ENCODE data around the gene SLC28A1. TPM values are rescaled to one million over a fixed set of nuclear protein-coding genes. Genes with fewer than 3 reads are reported as not detected.
"Not testable (repeated sequence)": the region's sequence is repeated elsewhere in the genome, so short reads cannot be mapped to it uniquely, and the experiment has no call there.

The SLC28A1 gene
- total RNA-seq, 1 experiment from 2014 or later = not detected

GRCh38 chr15:84922530-84922929 lies 38.1 kb downstream of the SLC28A1 start:
- Histone ChIP-seq H3K27ac (ENCODE audit: low read length) (no peak overlapping the region), H3K4me2 (ENCODE audit: low read depth, low read length, poor library complexity, severe bottlenecking) (no peak overlapping the region), H3K79me2 (ENCODE audit: low read length) (no peaks in the 10 kb centered on the region), H3K36me3 (ENCODE audit: insufficient read depth, low read length) (no peaks in the 10 kb centered on the region), H4K20me1 (ENCODE audit: insufficient read depth, low read depth, low read length) (no peaks in the 10 kb centered on the region), H3K9me2 (replicated peaks; ENCODE audit: insufficient read depth, low read length) (no peaks in the 10 kb centered on the region), H3K9ac (ENCODE audit: low read length) (no peak overlapping the region), H3K4me1 (ENCODE audit: low read length) (no peaks in the 10 kb centered on the region), H3K9me3 (ENCODE audit: low read length) (no peaks in the 10 kb centered on the region), H3K4me3 (ENCODE audit: low read length) (no peak overlapping the region), H2AFZ (ENCODE audit: low read length) (no peak overlapping the region), H3K27me3 (ENCODE audit: low read length) (no peaks in the 10 kb centered on the region)
- DNase-seq = no peak

DNA sequence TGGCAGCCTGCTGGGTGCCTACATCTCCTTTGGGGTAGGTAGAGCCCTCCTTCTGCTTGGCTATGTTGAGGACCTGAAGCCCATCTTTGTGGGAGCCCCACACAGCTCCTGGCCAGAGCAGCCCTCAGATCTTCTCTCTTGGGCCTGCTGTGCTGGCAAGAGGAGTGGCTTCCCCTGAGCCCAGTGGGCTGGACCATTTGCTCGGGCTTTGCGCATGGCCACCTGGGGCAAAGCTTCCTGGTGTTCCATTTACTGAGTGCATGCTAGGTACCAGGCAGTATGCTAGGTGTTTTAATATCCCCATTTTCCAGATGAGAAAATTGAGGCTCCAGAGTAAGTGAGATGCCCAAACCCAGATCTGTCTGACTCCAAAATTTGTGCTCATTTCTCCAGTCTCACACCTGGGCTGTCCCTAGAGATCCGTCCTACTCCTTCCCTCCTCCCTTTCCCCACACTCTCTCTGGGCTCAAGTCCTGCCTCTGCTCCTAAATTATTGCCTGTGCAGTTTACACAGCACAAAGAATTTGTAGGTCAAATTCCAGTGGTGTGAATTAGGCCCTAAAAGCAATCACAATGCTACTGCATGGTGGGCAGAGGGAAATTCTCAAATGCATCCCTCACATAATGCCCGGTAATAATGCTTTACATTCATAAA lies 39.7 kb downstream of the SLC28A1 start:
- H3K9me2 ChIP-seq (replicated peaks; ENCODE audit: insufficient read depth, low read length) = no peaks in the 10 kb centered on the region
- H3K27ac ChIP-seq (ENCODE audit: low read length) = no peak overlapping the region
- H3K36me3 ChIP-seq (ENCODE audit: insufficient read depth, low read length) = no peaks in the 10 kb centered on the region
- no peak overlapping the region for H3K9ac ChIP-seq (ENCODE audit: low read length)
- no peak for DNase-seq
- no peaks in the 10 kb centered on the region for H3K27me3 ChIP-seq (ENCODE audit: low read length)
- no peaks in the 10 kb centered on the region for H3K4me1 ChIP-seq (ENCODE audit: low read length)
- no peaks in the 10 kb centered on the region for H3K9me3 ChIP-seq (ENCODE audit: low read length)
- H4K20me1 ChIP-seq (ENCODE audit: insufficient read depth, low read depth, low read length) = no peaks in the 10 kb centered on the region
- H3K4me3 ChIP-seq (ENCODE audit: low read length) = no peak overlapping the region
- no peak overlapping the region for H2AFZ ChIP-seq (ENCODE audit: low read length)
- H3K4me2 ChIP-seq (ENCODE audit: low read depth, low read length, poor library complexity, severe bottlenecking) = no peak overlapping the region
- H3K79me2 ChIP-seq (ENCODE audit: low read length) = no peaks in the 10 kb centered on the region

GRCh38 chr15:84924821-84925569 lies 40.5 kb downstream of the SLC28A1 start:
- H3K9ac ChIP-seq (ENCODE audit: low read length); H3K4me3 ChIP-seq (ENCODE audit: low read length); DNase-seq; H4K20me1 ChIP-seq (ENCODE audit: insufficient read depth, low read depth, low read length); H3K27ac ChIP-seq (ENCODE audit: low read length); H3K9me3 ChIP-seq (ENCODE audit: low read length); H3K27me3 ChIP-seq (ENCODE audit: low read length); H3K79me2 ChIP-seq (ENCODE audit: low read length); H3K36me3 ChIP-seq (ENCODE audit: insufficient read depth, low read length); H3K4me1 ChIP-seq (ENCODE audit: low read length); H2AFZ ChIP-seq (ENCODE audit: low read length); H3K4me2 ChIP-seq (ENCODE audit: low read depth, low read length, poor library complexity, severe bottlenecking); H3K9me2 ChIP-seq (replicated peaks; ENCODE audit: insufficient read depth, low read length): not testable (repeated sequence)

DNA sequence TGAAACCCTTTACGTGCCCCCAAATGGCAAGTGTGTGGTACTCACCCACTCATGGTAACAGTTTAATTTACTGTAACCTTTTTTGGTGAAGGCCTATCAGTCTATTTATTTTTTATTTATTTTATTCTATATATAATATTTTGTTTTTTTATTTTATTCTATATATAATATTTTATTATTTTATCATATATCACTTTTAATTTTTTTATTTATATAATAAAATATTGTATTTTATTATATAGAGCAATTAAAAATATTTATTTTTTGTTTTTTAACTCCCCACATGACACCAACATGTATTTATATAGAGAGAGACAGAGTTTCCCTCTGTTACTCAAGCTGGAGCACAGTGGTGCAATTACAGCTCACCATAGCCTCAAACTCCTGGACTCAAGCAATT lies 41.4 kb downstream of the SLC28A1 start:
- DNase-seq = no peak
- Histone ChIP-seq H3K4me1 (ENCODE audit: low read length) (no peaks in the 10 kb centered on the region), H3K27me3 (ENCODE audit: low read length) (no peaks in the 10 kb centered on the region)

GRCh38 chr15:84926491-84927230 lies 42.2 kb downstream of the SLC28A1 start:
- H3K4me3 ChIP-seq (ENCODE audit: low read length) = no peak overlapping the region
- H3K9me3 ChIP-seq (ENCODE audit: low read length) = no peaks in the 10 kb centered on the region
- H3K4me1 ChIP-seq (ENCODE audit: low read length) = no peaks in the 10 kb centered on the region
- no peak overlapping the region for H3K9ac ChIP-seq (ENCODE audit: low read length)
- H3K9me2 ChIP-seq (replicated peaks; ENCODE audit: insufficient read depth, low read length) = no peaks in the 10 kb centered on the region
- H2AFZ ChIP-seq (ENCODE audit: low read length) = no peak overlapping the region
- DNase-seq = no peak
- no peaks in the 10 kb centered on the region for H3K27me3 ChIP-seq (ENCODE audit: low read length)
- H4K20me1 ChIP-seq (ENCODE audit: insufficient read depth, low read depth, low read length) = no peaks in the 10 kb centered on the region
- H3K27ac ChIP-seq (ENCODE audit: low read length) = no peak overlapping the region
- no peak overlapping the region for H3K4me2 ChIP-seq (ENCODE audit: low read depth, low read length, poor library complexity, severe bottlenecking)
- no peaks in the 10 kb centered on the region for H3K79me2 ChIP-seq (ENCODE audit: low read length)
- no peaks in the 10 kb centered on the region for H3K36me3 ChIP-seq (ENCODE audit: insufficient read depth, low read length)

More for the DNA sequence above, 41.4 kb downstream of the SLC28A1 start:
- H3K9me2 ChIP-seq (replicated peaks; ENCODE audit: insufficient read depth, low read length) = no peaks in the 10 kb centered on the region
- H3K4me3 ChIP-seq (ENCODE audit: low read length) = no peak overlapping the region
- no peak overlapping the region for H2AFZ ChIP-seq (ENCODE audit: low read length)
- no peaks in the 10 kb centered on the region for H3K79me2 ChIP-seq (ENCODE audit: low read length)
- no peaks in the 10 kb centered on the region for H3K36me3 ChIP-seq (ENCODE audit: insufficient read depth, low read length)
- no peaks in the 10 kb centered on the region for H4K20me1 ChIP-seq (ENCODE audit: insufficient read depth, low read depth, low read length)
- H3K4me2 ChIP-seq (ENCODE audit: low read depth, low read length, poor library complexity, severe bottlenecking) = no peak overlapping the region
- no peak overlapping the region for H3K9ac ChIP-seq (ENCODE audit: low read length)
- no peaks in the 10 kb centered on the region for H3K9me3 ChIP-seq (ENCODE audit: low read length)
- H3K27ac ChIP-seq (ENCODE audit: low read length) = no peak overlapping the region

- Histone ChIP-seq H3K36me3 (ENCODE audit: insufficient read depth, low read length) (no peaks in the 10 kb centered on the region), H3K4me3 (ENCODE audit: low read length) (no peak overlapping the region), H2AFZ (ENCODE audit: low read length) (no peak overlapping the region), H4K20me1 (ENCODE audit: insufficient read depth, low read depth, low read length) (no peaks in the 10 kb centered on the region), H3K27me3 (ENCODE audit: low read length) (no peaks in the 10 kb centered on the region), H3K9ac (ENCODE audit: low read length) (no peak overlapping the region), H3K79me2 (ENCODE audit: low read length) (no peaks in the 10 kb centered on the region), H3K4me2 (ENCODE audit: low read depth, low read length, poor library complexity, severe bottlenecking) (no peak overlapping the region), H3K27ac (ENCODE audit: low read length) (no peak overlapping the region), H3K9me2 (replicated peaks; ENCODE audit: insufficient read depth, low read length) (no peaks in the 10 kb centered on the region), H3K4me1 (ENCODE audit: low read length) (no peaks in the 10 kb centered on the region), H3K9me3 (ENCODE audit: low read length) (no peaks in the 10 kb centered on the region)
- DNase-seq = no peak
Observed at GRCh38 chr15:84928843-84929168, 44.3 kb downstream of the SLC28A1 start.

DNA sequence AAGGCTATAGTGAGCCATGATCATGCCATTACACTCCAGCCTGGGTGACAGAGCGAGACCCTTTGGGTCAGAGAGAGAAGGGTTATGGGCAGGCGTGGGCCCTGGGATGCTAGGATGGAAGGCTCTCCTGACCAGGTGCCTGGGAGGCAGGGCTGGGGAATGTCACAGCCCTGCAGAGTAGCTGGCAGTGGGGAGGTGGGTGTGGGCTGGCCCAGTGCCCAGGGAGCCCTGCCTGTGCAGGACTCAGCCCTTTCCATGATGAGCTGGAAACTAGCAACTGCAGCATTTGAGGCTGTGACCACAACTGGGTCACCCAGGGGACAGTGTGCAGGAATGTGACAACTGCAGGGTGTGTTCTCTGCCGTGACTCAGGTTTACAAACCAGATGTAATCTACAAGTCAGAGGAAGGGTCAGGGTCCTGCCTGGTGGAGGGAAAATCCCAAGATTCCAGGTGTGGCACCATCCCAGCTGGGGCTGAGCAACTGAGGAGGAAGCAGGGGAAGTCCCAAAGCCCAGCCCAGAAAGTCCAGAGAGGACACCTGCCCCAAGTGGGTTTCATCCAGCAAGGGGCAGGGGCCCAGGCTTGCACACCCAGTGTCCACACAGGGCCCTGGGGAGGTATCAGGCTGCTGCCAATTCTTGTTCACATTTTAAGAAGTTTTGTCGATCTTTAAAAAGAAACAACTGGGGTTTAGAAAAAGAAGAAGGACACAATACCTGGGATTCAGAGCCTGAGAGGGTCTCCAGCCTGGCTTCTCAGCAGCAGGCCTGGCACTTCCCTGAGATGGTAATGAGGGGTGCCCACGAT lies 45.5 kb downstream of the SLC28A1 start:
- DNase-seq = no peak
- no peak overlapping the region for H3K4me2 ChIP-seq (ENCODE audit: low read depth, low read length, poor library complexity, severe bottlenecking)
- no peaks in the 10 kb centered on the region for H3K9me3 ChIP-seq (ENCODE audit: low read length)
- no peaks in the 10 kb centered on the region for H3K27me3 ChIP-seq (ENCODE audit: low read length)
- no peaks in the 10 kb centered on the region for H3K4me1 ChIP-seq (ENCODE audit: low read length)
- no peaks in the 10 kb centered on the region for H3K9me2 ChIP-seq (replicated peaks; ENCODE audit: insufficient read depth, low read length)
- no peak overlapping the region for H3K9ac ChIP-seq (ENCODE audit: low read length)
- no peaks in the 10 kb centered on the region for H4K20me1 ChIP-seq (ENCODE audit: insufficient read depth, low read depth, low read length)
- H3K27ac ChIP-seq (ENCODE audit: low read length) = no peak overlapping the region
- no peaks in the 10 kb centered on the region for H3K79me2 ChIP-seq (ENCODE audit: low read length)
- no peak overlapping the region for H2AFZ ChIP-seq (ENCODE audit: low read length)
- H3K36me3 ChIP-seq (ENCODE audit: insufficient read depth, low read length) = no peaks in the 10 kb centered on the region
- no peak overlapping the region for H3K4me3 ChIP-seq (ENCODE audit: low read length)

Measured in Karpas-422 (cell line).